HG02610 (cell line): Measurements from ENCODE around the gene LGALS16.
"Not testable (repeated sequence)": the region's sequence is repeated elsewhere in the genome, so short reads cannot be mapped to it uniquely, and the experiment has no call there.

Source experiments
- ATAC-seq: cut with Tn5 transposase; IDR thresholded peaks from one replicate; pipeline ENCODE4 v1.9.1; 2021; ENCODE audit warnings: mild to moderate bottlenecking, moderate library complexity; ENCODE audit not compliant: unreplicated experiment

Gene LGALS16, protein sequence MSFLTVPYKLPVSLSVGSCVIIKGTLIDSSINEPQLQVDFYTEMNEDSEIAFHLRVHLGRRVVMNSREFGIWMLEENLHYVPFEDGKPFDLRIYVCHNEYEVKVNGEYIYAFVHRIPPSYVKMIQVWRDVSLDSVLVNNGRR

DNA sequence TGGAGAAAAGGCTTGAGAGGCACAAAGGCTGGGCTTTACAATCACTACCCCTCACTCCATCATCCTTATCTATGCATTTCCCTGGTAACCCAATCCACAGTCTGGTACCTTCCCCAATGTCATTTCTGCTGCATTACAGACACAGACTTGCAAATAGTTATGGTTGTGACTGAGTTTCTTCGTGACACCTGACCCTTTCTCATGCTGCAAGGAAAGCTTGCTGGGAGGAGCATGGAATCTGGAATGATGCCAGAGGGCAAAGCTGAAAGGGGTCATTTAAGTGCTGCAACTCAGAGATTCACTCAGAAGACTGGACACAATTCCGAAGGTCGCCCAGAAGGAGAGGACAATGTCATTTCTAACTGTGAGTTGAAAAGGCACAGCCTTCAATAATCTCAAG, at the start of gene LGALS16:
TSS of gene LGALS16 (plus strand) at position 301 of the 400 bp plus-strand sequence. CDS start at position 350, 49 bp downstream.
- ATAC-seq: no peak

DNA sequence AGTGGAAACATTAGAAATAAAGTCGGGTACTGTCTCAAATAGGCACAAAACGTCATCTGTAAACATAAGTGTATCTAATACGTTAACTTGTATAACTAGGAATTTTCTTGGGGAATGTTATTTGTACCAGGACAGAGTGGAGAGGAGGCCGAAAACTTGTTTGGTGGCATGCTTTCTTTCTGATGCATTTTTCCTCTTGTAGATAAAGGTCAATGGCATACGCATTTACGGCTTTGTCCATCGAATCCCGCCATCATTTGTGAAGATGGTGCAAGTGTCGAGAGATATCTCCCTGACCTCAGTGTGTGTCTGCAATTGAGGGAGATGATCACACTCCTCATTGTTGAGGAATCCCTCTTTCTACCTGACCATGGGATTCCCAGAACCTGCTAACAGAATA, 48.7 kb upstream of the LGALS16 start:
- ATAC-seq: no peak

DNA sequence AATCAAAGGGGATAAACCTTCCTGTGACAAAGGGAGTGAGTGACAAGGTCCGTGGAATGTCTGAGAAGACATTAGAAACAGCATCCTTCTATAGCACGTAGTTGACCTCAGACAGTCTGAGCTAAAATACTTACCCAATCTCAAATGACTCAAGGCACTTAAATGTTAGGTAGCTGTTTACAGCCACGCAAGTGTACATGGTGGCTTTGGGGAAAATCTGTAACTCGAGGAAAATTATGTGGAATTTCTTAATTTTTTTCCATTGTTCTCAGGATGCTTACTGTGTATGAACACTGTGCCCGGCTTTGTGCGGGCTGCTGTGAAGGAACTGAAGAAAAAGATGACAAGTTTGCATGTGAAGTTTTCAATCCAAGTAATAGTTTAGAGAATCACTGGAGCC, 48.2 kb upstream of the LGALS16 start:
- no peak for ATAC-seq

DNA sequence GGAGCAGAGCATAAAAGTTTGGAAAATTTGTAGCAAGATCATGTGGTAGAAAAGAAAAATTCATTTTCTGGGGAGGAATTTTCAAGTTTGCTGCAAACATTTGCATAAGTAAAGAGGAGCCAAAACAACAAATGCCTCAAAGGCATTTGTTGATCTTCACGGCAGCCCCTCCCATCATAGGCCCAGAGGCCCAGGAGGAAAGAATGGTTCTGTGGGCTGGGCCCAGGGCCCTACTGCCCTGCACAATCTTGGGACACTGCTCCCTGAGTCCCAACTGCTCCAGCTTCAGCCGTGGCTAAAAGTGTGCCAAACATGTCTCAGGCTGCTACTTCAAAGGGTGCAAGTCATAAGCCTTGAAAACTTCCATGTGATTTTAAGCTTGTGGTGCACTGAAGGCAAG, 42.1 kb upstream of the LGALS16 start:
- no peak for ATAC-seq

DNA sequence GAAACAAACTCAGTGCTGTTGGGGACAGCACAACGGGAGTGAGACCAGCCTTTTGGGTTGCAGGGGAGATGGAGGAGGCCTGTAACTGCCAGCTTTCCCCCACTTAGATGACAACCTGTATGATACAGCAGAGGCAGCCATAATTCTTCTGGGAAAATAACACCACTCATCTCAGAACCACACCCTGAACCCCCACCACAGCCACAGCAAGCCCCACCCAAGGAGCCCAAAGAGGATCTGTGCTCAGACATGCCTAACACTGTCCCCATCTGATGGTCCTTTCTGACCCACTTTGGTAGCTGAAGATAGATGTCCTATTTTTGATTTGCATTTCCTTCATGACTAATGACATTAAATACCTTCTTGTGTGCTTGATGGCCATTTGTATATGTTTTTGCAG, 38.0 kb upstream of the LGALS16 start:
- ATAC-seq: no peak

DNA sequence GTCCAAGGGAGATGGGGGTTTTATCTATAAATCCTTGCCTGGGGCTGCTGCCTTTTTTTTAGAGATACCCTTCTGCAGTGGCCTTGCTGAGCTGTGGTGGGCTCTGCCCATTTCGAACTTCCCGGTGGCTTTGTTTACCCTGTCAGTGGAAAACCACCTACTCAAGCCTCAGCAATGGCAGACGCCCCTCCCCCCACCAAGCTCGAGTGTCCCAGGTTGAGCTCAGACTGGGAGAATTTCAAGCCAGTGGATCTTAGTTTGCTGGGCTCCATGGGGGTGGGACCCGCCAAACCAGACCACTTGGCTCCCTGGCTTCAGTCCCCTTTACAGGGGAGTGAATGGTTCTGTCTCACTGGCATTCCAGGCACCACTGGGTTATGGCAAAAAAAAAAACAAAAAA, 31.8 kb upstream of the LGALS16 start:
- no peak for ATAC-seq

DNA sequence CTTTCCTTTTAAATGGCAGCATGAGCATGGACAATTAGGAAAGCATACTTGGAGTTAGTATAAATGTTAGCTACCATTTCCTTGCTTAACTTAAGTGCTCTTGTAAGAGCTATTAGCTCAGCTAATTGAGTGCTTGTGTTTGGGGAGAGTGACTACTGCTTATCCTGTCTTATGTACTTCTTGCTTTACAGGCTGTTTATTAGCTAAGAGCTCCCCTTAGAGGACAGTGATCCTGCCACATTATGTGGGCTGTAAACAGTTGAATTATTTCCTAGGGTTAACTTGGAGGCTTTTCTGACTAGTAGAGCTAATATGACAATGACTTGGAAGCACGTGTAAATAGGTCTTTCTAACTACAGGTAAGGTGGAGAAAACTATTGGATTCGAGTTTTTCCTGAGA, 28.1 kb upstream of the LGALS16 start:
- ATAC-seq: not testable (repeated sequence)

DNA sequence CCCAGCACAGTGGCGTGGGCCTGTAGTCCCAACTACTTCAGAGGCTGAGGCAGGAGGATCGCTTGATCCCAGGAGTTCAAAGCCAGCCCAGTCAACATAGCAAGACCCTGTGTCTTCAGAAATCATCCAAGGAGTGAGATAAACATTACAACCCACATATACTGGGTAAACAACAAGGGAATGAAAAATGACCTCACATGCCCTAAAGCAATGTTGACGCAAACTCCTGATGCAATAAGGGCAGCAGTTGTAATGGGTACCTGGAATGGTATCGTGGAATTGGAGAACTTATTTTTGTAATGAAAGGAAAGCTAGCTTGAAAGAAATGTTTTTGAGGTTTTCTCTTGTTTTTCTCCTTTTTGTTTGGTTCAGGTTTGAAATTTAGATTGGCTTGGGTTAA, 24.5 kb upstream of the LGALS16 start:
- ATAC-seq: no peak

DNA sequence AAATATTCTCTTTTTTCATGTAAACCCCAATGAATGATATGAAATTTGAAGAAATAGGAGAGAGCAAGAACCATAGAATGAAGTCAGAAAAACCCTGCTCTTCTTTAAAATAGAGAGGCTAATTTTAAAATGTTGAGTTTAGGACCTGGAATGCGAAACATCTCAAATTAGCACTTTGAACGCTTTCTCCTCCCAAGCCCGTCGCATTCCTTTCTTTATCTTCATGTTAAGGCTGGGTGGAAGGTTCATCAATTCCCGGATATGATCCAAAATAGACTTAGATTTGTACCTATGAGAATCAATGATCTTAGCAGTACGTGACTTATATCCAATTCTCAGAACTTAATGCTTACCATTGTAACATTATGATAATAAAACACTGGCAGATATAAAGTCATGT, 24.1 kb upstream of the LGALS16 start:
- ATAC-seq: no peak

DNA sequence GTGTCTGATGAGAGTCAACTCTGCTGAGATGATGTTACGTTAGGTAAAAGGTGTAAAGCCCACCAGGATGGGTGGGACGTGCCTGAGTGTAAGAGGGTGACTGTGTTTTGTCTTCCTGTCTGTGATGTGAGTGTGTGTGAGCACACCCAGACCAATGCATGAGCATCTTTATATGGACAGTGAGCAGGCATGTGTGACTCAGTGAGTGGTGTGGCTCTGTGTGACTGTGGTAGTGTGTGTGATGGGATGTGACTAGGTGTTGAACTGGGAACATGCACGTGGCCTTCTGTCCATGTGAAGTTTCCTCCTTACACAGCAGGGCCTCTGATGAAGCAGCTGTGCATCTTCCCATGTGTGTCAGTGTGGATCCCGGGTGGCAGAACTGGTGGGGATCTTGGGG, 17.8 kb upstream of the LGALS16 start:
- no peak for ATAC-seq

DNA sequence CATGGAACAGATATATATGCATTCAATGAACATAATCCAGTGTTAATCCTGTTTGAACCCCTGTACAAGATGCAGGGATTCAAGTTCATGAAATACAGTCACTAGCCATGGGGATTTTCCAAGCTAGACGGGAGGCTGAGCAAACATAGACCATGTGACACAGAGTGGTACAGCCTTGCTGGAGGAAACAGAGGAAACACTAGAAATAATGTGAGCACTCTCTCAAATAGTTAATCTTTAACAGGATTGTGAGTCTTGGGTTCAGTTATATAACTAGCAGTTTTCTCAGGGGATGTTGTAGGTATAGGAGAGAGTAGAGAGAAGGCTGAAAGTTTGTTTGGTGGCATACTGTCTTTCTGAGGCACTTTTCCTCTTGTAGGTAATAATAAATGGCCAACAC, 13.9 kb upstream of the LGALS16 start:
- ATAC-seq: no peak

DNA sequence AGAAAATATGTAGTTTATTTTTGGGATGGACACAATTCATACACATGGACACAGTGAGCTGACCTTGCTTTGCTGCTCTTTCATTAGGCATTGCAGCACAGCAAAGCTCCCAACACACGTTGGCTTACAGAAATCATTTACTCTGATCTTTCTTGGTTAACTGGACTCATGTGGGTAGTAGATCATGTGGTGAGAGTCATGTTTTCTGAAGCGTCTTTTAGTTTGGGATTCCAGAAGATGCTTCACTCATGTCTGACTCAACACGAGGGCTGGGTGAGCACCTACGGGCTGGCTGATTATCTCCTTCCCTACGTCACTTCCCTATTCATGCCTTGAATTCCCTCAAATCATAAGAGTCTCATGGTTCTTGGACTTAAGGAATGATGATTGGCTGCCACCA, 12.1 kb upstream of the LGALS16 start:
- ATAC-seq: no peak

DNA sequence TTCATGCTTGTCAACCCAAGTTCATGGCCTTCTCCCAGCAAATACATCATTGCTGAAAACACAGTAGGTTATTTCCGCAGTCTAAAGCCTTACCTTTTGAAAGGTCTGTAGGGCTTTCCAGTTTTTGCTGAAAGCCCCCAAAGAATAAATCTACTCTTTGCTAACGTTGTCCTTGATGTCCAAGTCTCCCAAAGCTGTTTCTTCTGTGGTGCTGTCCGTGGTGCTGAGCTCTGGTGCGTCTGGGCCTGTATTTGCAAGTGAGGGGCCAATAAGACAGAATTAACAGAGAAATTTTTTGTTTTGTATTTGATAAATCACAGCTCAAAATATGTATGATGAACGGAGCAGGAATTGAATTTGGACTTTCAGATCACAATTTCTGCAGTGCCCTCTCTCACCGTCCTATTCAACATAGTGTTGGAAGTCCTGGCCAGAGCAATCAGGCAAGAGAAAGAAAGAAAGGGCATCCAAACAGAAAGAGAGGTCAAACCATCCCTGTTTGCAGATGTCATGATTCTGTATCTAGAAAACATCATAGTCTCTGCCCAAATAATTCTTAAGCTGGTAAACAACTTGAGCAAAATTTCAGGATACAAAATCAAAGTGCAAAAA, 9.8 kb upstream of the LGALS16 start:
- ATAC-seq: no peak

DNA sequence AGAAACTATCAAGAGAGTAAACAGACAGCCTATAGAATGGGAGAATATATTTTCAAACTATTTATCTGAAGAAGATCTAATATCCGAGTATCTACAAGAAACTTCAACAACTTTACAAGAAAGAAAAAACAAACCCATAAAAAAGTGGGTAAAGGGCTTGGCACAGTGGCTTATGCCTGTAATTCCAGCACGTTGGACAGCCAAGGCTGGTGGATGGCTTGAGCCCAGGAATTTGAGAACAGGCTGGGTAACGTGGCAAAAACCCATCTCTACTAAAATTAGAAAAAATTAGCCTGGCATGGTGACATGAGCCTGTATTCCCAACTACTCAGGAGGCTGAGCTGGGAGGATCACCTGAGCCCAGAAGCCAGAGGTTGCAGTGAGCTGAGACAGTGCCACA, 7.8 kb upstream of the LGALS16 start:
- no peak for ATAC-seq

DNA sequence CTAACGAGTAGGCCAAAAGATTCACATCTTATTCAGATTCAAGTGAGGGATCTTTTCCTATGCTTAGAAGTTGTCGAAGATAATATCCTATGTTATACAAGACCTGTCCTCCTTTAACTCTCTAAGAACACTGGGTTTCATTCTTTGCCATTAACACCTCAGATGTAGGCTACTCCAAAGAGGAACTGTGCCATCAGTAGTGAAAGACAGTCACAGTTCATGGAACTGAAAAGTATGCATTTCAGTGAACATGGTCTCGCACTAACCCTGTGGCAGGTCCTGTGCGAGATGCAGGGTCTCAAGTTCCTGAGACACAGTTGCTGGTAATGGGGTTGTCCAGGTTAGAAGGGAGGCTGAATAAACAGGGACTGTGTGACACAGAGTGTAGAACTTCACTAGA, 4.1 kb downstream of the LGALS16 start:
- ATAC-seq: no peak

DNA sequence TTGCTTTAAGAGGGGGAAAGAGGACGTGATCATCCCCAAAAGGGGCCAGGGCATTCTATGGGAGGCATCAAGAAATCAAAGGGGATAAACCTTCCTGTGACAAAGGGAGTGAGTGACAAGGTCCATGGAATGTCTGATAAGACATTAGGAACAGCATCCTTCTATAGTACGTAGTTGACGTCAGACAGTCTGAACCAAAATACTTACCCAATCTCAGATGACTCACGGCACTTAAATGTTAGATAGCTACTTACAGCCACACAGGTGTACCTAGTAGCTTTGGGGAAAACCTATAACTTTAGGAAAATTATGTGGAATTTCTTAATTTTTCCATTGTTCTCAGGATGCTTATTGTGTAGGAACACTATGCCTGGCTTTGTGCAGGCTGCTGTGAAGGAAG, 4.9 kb downstream of the LGALS16 start:
- ATAC-seq: no peak

DNA sequence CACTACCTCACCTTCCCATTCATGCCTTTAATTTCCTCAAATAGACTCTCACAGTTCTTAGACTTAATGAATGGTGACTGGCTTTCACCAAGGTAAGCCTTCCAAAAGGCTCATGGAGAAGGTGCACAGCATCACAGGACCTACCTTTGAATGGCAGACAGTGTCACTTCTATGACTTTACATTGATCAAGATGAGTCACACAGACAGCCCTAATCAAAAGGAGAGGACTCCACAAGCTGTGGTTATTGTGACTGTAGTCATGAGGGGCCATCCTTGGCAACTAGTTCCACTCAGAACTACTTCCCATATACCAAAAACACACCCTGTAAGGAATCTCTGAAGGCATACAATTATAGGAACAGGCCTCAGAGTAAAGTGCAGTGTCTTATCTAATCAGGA, 5.9 kb downstream of the LGALS16 start:
- ATAC-seq: no peak

DNA sequence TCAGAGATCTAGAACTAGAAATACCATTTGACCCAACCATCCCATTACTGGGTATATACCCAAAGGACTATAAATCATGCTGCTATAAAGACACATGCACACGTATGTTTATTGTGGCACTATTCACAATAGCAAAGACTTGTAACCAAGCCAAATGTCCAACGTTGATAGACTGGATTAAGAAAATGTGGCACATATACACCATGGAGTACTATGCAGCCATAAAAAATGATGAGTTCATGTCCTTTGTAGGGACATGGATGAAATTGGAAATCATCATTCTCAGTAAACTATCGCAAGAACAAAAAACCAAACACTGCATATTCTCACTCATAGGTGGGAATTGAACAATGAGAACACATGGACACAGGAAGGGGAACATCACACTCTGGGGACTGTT, 14.1 kb downstream of the LGALS16 start:
- not testable (repeated sequence) for ATAC-seq

DNA sequence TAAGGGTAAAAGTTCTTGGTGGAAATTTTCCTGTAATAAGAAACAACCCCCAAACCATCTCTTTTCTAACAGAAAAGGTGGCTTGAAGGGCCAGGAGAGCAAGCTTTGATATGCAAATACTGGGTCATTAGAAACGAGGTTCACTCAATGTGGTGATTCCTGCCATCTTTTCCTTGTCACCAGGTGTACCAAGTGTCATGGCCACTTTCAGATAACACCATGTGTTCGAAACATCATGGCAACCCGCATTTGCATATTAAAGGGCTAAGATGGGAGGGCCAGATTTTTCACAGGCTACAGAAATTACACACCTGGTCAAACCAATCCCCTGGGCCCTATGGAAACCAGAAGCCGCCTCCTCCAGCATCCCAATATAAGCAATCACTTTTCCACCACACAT, 15.3 kb downstream of the LGALS16 start:
- ATAC-seq: no peak

DNA sequence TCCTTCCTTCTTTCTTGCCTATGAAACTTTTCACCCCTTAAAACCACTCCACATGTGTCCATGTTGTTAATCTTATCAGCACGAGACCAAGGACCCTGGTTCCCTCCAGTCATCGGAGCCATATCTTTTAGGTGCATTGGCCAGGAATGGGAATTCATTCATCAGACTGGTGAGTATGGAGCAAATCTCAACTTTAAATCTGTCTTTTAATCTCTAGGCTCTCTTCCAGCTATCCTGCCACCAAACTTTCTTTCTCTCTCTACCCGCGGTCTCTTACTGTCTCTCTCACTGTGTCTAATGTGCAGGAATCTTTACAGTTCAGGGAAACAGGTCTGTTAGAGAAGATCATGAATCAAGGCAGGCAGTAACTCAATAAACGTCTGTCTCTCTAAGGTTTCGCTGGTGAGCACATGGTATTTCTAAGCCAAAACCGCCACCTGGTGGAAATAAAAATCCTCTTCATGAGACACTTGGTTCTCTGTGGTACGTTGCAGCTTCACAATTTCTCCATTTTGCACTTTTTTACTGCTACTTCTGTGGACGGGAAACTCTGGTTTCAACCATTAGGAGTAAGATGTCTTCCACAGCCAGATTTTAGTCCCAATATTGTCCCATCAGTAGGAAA, 16.1 kb downstream of the LGALS16 start:
- no peak for ATAC-seq

DNA sequence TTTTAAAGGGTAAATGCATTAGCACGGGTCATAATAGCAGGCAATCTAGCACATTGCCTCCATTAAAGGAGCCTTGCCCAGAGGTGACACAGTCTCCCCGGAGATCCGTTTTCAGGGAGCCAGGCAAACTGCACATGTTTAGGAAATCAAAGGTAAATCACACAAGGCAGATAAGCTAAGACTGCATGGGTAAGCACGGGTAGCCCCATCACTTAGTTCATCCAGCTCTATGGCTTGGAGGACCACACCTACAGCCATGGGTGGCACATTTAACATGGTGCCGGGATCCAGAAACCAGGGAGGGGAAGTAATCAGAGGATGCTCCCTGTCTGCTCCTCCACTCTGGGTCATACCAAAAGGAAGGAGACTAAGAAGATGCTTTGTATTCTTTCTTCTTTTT, 16.8 kb downstream of the LGALS16 start:
- no peak for ATAC-seq

DNA sequence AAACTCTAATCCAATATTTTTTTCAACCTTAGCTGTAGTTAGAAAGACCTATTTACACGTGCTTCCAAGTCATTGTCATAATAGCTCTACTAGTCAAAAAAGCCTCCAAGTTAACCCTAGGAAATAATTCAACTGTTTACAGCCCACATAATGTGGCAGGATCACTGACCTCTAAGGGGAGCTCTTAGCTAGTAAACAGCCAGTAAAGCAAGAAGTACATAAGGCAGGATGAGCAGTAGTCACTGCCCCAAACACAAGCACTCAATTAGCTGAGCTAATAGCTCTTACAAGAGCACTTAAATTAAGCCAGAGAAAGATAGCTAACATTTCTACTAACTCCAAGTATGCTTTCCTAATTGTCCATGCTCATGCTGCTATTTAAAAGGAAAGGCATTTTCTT, 18.1 kb downstream of the LGALS16 start:
- ATAC-seq: not testable (repeated sequence)

DNA sequence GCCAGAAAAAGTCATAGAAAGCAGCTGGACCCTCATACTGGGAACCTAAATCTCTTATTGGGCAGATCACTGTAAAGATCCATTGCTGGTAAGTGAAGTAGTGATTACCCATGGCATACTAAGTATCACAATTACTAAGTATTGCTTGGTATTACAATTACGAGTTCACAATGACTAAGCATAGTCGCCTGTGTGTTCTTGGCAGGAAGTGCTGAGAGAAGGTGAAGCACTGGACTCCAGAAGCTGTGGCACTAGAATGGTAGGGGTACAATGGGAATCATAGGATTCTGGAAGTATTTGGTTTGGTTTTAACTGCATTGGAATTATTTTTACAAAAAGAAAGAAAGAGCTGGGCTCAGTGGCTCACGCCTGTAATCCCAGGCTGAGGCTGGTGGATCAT, 20.3 kb downstream of the LGALS16 start:
- no peak for ATAC-seq
